ENCODE data around the gene SRGN. TPM values are rescaled to one million over a fixed set of nuclear protein-coding genes. Genes with fewer than 3 reads are reported as not detected.

SRGN gene
- total RNA-seq, 1 donor from 2014 or later = 42.8 TPM

GRCh38 chr10:69057951-69058297, 30.0 kb upstream of the SRGN start:
- intact Hi-C loops (cut with micrococcal nuclease) = no loop called here
- ATAC-seq (no peak), DNase-seq (no peak)

DNA sequence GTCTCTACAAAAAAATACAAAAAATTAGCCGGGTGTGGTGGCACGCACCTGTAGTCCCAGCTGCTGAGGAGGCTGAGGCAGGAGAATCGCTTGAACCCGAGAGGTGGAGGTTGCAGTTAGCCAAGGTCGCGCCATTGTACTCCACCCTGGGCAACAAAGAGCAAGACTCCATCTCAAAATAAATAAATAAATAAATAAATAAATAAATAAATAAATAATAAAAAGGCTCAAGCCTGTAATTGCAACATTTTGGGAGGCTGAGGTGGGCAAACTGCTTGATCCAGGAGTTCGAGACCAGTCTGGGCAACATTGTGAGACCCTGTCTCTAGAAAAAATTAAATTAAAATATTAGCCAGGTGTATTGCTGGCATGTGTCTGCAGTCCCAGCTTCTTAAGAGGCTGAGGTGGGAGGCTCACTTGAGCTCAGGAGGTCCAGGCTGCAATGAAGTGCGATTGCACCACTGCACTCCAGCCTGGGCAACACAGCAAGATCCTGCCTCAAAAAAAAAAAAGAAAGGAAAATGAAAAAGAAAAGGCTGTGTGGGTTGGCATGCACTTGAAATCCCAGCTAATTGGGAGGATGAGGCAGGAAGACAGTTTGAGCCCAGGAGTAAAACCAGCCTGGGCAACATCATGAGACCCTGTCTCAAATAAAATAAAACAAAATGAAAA, 27.6 kb upstream of the SRGN start:
- intact Hi-C loops (cut with micrococcal nuclease) = no loop called here
- ATAC-seq (no peak), DNase-seq (no peak)

DNA sequence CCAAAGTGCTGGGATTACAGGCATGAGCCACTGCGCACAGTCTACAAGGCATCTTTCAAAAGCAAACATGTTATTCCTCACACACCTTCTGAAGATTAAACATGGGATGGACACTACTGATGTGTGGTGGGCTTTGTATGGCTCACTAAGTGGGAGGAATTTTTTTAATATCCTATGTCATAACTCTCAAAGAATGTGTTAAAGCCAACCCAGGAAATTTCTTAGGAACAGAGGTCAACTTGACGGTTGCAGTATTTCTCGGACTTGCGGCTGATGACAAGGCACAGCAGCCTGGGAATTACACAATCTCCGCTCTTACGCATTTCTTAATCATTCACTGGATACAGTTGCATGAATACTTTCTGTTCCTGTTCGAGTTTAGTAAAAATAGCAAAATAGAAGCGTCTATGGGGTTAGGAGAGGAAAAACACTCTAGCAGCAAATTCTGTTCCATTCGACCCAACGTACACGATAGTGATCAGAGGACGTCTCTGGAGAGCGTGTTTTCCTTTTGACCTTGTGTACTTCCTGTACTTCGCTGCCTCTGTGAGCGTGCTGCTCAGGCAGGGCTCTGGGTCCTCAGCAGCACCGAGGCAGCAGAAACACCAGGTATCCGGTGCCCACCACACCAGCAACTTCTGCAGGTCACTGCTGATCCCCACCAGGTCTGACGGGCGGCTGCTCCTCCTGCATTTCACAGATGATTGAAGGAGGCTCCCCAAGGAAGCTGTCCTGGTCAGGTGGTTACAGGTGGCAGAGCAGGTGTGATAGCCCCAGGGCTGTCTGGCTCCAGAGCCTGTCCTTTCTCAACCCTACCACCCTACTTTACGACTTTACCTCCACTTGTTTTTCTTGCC, 26.4 kb upstream of the SRGN start:
- peak; percentile 67 for DNase-seq
- ATAC-seq = peak; percentile 89
- intact Hi-C loops (cut with micrococcal nuclease) = no loop called here

DNA sequence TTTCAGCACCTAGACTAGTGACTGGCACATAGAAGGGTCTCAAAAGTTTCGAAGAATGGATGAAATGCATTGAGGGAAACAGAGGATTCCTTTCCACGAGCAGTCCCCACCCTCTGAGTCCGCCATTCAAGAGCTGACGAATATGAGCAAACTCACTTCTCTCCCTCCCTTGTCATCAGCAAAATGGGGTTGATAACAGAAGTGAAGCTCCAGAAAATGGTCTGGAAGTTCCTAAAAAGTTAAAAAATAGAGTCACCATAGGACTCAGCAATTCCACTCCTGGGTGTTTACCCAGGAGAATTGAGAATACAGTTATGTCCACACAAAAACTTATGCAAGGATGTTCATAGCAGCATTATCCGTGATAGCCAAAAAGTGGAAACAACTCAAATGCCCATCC, 25.0 kb upstream of the SRGN start:
- no peak for ATAC-seq
- DNase-seq = no peak
- intact Hi-C loops (cut with micrococcal nuclease) = no loop called here

GRCh38 chr10:69064762-69065328, 23.1 kb upstream of the SRGN start:
- DNase-seq = no peak

DNA sequence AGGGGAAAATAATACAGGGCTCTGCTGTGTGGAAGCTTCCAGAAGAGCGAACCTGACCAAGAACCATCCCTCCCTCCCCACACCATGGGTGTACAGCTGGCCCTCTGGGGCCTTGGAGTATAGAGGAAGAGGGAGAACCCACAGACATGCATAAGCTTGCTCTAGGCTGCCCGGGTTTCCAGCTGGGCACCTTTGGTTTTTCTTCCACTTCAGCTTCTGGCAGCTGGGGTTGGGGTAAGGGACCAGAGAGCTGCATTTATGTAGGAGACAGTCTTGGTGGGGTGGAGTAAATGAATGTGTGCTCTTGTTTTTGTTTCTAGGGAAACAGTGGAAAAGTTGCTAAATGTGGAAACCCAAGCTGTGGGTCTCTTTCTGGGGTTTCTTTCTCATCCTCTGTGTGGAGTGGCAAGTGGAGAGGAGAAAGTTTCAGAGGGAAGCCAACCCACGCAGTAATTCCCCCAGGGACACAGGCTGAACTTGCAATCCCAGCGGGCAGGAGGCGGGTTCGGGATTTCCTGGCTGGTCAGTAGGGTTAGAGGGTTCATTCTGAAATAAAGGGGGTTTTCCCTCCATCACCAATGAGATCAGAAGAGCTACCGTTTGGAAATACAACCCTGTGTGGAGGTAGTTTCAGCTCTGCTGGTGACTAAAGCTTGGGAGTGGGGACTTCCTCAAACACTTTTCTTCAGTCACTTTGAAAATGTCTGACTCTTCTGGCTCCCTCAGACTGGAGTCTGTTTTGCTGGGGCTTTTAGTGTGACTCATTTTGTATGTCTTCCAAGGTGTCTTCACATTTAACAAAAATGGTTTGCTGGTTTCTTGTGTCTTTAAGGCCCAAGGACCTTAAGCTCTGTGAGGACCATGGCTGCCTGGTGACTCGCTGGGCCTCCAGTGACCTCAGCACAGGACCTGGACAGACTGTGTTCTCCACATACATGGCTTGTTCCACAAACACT, 22.2 kb upstream of the SRGN start:
- DNase-seq (peak; percentile 63), ATAC-seq (peak; percentile 10)

More at GRCh38 chr10:69064762-69065328, 23.1 kb upstream of the SRGN start:
- intact Hi-C loops (cut with micrococcal nuclease) = no loop called here
- ATAC-seq = no peak

DNA sequence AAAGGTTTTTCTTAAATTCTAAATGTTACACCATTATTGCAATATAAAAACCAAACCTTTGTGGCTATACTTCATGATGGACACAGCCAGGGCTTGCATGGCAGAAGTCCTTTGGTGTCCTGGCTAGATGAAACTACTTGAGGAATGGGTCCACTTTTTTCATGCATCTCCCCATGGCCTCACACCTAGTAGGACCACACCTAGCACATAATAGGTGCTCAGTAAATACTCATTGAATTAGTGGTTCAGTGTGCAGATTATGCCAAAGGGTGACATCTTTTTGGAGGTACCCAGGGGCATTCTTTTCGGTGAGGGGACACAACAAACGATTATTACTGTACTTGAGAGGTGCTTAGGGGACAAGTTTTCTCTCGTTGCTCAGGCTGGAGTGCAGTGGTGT, 20.7 kb upstream of the SRGN start:
- intact Hi-C loops (cut with micrococcal nuclease) = no loop called here
- DNase-seq (no peak), ATAC-seq (no peak)

More for the DNA sequence above, 22.2 kb upstream of the SRGN start:
- intact Hi-C loops (cut with micrococcal nuclease) = no loop called here

DNA sequence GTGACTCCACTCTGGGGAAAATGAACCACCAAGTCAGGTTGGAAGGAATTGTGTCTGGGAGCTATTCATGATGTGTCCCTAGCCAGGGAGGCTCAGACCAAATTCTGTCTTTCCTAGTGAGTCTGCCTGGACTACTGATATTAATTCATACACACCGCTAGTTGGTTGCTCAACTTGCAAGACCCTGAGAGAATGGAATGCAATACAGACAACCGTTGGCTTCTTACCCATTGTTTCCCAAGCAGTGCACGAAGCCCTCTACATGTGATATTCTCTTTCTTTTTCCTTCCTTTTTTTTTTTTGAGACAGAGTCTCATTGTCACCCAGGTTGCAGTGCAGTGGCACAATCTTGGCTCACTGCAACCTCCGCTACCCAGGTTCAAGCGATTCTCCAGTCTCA, 19.4 kb upstream of the SRGN start:
- DNase-seq = no peak
- ATAC-seq = no peak
- intact Hi-C loops (cut with micrococcal nuclease) = no loop called here

DNA sequence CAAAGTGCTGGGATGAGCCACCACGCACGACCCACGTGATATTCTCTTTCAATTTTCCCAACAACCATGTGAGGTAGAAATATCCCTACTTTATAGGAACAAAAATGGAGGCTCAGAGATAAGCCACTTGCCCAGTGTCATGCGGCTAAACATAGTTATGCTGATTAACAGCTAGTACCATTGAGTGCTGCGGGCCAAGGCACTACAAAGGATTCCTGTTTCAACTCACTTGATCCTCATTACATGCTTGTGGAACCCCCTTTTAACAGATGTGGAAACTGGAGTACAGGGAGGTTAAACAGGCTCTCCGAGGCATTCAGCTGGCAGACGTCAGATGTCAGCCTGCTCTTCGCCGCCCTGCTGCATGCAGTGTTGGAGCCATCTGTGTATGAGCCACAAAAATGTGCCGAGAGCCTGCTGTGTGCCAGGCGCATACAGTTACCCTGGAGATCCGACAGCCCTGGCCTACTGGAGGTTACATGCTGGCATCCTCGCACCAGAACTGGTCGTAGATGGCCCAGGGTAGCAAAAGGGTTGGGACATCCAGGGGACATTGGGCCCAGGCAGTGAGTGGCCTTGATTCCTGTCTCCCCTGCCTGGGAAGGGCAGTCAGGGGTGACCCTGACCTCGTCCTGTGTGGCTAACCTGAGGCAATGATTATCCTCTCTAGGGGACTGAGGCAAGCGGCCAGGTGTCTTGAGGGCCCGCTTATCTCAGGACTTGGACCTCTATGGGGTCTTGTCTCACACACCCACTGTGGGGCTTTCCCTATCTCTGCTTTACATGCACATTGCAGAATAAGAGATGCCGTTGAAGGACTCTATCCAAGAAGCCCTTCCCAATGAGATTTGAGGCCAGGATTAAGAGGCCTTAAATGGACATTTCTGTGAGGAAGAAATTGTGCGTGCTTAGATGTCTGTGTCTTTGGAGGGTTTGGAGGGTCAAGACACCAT, 18.5 kb upstream of the SRGN start:
- DNase-seq (no peak), ATAC-seq (peak; percentile 26)
- intact Hi-C loops (cut with micrococcal nuclease) = no loop called here

- DNase-seq = no peak
- intact Hi-C loops (cut with micrococcal nuclease) = no loop called here
- ATAC-seq = no peak
Observed at GRCh38 chr10:69070951-69071350, 17.0 kb upstream of the SRGN start.

DNA sequence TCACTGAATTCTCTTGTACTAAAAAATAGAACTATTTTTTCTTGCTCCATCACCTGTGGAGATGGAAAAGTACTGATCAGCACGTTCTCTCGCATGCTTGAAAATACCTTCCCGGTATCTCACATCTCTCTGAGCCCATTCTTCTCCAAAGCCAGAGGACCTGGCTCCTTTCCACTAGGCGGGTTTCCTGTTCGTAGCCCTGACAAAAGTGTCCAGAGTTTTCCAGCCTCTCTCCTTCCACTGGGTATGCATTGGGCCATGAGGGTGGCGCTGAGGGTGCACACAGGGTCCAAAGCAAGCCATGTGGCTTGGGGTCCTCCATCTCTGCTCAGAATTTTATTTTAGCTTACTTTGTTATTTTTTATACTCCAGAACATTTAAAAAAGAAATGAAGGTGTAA, 16.3 kb upstream of the SRGN start:
- no peak for DNase-seq
- ATAC-seq = peak; percentile 29
- intact Hi-C loops (cut with micrococcal nuclease) = no loop called here

DNA sequence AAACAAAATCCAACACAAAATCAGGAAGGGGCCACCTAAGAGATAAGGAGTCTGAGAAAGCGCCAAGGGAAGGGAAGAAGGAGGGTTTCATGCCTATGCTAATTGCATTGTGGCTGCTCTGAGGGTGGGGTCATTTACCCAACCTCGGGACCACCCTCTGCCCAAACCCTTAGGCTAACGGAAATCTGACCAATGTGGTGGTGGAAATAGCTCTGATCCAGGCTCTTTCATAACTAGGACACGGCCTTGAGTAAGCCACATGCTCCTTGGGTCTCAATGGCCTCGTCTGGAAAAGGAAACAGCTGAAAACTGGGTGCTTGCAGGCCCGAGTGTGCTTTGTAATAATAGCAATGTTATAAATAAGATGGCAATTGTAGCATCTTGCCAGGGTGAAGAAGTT, 14.9 kb upstream of the SRGN start:
- DNase-seq (no peak), ATAC-seq (peak; percentile 36)
- intact Hi-C loops (cut with micrococcal nuclease) = no loop called here

DNA sequence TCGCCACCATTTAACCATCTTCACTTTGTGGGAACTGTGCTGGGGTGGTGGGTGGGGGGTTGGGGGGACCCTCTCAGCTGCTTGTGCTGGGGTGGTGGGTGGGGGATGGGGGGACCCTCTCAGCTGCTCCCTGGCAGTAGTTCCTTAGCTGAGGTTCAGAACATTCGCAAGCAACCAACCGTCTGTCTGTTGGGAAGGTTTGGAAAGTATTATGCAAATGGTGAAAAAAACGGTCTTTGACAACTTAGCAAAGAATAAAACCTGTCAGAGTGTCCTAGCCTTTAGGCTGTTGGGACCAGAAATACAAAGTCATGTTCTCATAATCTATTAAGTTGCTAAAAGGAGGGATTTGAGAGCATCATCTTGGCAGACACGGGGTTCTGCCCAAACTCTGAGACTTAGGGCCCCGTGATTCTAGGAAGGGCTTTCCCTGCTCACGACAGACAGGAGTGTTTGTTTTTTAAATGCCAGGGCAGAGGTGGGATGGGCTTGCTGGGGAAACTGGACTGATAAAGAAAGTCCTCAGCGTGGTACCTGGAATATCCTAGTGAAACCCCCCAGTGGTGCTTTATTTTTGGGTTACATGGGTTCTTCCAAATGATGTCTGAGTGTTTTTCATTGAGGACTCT, 14.1 kb upstream of the SRGN start:
- no peak for DNase-seq
- intact Hi-C loops (cut with micrococcal nuclease) = no loop called here
- no peak for ATAC-seq

DNA sequence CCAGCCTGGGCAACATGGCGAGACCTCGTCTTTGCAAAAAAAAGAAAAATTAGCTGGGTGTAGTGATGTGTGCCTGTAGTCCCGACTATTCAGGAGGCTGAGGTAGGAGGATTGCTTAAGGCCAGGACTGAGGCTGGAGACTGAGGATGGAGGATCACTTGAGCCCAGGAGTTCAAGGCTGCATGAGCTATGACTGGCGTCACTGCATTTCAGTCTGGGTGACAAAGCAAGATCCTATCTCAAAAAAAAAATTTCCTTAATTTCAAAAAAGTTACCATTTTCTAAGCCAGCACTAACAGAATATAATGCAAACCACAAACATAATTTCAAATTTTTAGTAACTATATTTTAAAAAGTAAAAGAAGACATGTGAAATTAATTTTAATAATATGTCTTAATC, 13.4 kb upstream of the SRGN start:
- ATAC-seq (no peak), DNase-seq (no peak)
- intact Hi-C loops (cut with micrococcal nuclease) = no loop called here

GRCh38 chr10:69075431-69075830, 12.5 kb upstream of the SRGN start:
- no peak for DNase-seq
- intact Hi-C loops (cut with micrococcal nuclease) = no loop called here
- no peak for ATAC-seq

- no peak for ATAC-seq
Observed at GRCh38 chr10:69078311-69078710, 9.6 kb upstream of the SRGN start.

GRCh38 chr10:69080226-69080625, 7.7 kb upstream of the SRGN start:
- DNase-seq (no peak), ATAC-seq (no peak)
- intact Hi-C loops (cut with micrococcal nuclease) = no loop called here

More at GRCh38 chr10:69078311-69078710, 9.6 kb upstream of the SRGN start:
- intact Hi-C loops (cut with micrococcal nuclease) = no loop called here
- no peak for DNase-seq

DNA sequence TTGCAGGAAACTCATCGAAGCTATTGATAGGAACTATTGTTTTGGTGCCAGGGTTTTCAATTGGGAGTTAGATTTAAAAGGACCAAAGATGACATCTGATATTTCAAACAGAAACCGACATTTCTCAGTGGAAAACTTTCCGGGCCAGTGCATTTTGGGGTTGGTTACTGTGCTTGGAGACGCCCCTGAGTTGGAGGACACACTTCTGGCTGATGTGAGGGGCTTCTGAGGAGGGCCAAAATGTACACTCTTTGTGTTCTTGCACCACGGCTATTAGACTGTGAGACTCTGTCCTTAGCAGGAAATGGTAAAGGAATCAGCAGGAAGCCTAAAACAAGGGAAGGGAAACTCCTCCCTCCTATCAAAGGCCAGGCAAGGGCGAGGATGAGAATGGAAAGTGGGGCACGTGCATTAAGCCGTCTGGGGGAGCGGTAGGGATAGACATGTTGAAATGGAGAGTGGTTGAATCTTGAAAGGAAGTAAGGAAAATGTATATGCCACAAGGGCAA, 1.8 kb upstream of the SRGN start:
- ATAC-seq (peak; percentile 54), DNase-seq (no peak)
- intact Hi-C loops (cut with micrococcal nuclease) = no loop called here

Measured in left ventricle myocardium superior (tissue), 1 donor.